HK-2 (cell line): ENCODE measurements around the gene PLCB2.

Source experiments
- DNase-seq: peaks from one replicate; pipeline ENCODE4 v3.0.0-alpha.2; 2018; ENCODE audit not compliant: unreplicated experiment

The PLCB2 gene

GRCh38 chr15:40269604-40270003 is 38.1 kb downstream of the PLCB2 start:
- no peak for DNase-seq

GRCh38 chr15:40267670-40268069 is 40.1 kb downstream of the PLCB2 start:
- no peak for DNase-seq

DNA sequence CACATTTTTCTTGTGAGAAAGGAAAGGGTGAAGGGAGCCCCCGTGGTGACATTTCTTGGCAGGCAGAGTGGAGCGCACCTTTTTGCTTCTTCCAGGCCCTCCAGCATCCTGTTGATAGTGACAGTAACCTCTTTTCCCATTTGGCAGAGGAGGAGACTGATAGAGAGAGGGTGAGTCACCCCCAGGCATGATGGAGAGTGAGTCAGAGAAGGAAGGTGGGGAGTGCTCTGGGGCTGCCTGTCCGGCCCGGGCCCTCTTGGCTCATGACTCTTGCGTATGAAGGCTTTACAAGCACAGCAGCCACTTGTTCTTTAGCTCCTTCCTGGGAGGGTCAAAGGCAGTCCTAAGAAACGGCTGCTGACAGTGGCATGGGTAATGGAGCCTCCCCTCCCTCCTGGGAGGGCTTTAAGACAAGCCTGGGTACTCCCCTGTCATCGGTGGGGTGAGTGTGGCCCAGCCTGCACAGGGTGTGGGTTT is 40.9 kb downstream of the PLCB2 start:
- DNase-seq, result peak; percentile 76

DNA sequence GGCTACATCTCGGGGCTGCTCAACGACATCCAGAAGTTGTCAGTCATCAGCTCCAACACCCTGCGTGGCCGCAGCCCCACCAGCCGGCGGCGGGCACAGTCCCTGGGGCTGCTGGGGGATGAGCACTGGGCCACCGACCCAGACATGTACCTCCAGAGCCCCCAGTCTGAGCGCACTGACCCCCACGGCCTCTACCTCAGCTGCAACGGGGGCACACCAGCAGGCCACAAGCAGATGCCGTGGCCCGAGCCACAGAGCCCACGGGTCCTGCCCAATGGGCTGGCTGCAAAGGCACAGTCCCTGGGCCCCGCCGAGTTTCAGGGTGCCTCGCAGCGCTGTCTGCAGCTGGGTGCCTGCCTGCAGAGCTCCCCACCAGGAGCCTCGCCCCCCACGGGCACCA is 41.9 kb downstream of the PLCB2 start:
- no peak for DNase-seq

- no peak for DNase-seq
Measured at GRCh38 chr15:40265355-40265754, 42.4 kb downstream of the PLCB2 start.

DNA sequence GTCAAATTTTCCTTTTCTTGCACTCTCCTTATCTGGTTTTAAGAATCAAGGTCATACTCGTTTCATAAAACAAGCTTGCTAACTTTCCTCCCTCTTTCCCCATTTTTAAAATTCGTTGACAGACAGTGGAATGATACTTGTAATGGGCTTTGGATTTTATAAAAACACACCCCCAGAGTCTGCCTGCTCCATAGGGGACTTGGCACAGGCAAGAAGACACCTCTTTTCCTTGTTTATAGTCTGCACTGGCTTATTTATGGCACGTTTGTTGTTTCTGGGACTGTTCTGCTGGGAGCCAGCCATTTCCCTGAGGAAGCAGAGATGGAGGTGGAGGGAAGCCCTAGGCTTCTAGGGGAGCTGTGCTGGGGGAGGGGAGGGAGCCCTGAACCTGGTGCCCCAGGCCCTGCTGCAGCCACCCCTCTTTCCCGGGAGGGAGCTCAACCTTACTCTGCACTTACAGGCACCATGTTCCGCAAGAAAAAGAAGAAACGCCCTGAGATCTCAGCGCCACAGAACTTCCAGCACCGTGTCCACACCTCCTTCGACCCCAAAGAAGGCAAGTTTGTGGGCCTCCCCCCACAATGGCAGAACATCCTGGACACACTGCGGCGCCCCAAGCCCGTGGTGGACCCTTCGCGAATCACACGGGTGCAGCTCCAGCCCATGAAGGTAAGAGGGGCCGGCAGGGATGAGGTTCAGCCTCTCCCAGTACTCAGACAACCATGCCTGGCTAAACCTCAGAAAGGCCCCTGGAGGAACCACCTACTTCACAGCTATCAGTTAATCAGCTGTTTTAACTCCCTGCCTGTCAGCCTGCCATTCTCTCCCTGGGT is 43.2 kb downstream of the PLCB2 start:
- DNase-seq, result no peak

GRCh38 chr15:40263024-40263754 is 44.5 kb downstream of the PLCB2 start:
- no peak for DNase-seq

DNA sequence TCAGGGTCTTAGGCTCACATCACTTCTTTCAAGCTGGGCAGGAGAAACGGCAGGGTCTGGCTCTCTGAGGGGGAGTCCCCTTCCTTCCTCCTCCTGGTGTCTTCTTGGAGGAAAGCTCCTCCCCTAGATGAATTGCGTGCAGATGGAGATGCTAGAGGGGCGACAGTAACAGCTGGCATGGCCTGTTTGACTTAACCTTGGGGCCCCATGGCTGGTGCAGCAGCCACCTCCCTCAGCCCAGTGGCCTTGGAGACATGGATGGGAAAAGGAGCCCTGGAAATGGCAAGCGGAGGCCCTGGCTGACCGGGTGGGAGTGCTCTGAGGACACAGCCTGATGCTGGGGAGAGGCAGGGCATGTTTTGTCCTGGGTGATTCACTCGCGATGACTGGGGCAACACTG is 48.7 kb downstream of the PLCB2 start:
- no peak for DNase-seq

- no peak for DNase-seq
Measured at GRCh38 chr15:40258544-40258943, 49.2 kb downstream of the PLCB2 start.

- DNase-seq, result no peak
Measured at GRCh38 chr15:40257656-40258450, 49.9 kb downstream of the PLCB2 start.

DNA sequence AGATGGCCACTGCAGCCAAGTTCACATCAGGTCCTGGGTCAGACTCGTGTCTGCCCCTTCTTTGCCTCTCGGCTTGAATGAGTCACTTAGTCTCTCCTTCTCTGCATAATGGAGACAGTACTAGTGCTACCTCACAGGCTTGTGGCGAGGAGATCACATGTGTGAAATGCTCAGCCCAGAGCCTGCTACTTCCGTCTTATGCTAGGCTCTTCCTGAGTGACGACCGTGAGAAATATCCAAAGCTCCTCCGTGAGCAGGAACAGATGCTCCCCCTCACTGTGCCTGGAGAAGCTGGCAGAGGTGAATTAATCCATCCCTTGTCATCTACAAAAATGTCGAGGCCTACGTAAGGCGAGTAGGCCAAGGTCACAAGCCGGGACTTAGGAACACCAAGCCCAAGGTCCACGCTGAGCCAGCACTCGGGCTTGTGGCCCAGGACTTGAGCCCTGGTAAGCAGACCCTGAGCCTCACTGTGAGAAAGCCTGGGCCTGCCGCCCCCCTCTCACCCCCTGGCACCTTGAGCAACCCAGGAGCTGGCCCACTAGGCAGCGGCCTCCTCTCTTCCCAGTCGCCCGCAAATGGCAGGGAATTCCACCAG is 51.0 kb downstream of the PLCB2 start:
- no peak for DNase-seq

DNA sequence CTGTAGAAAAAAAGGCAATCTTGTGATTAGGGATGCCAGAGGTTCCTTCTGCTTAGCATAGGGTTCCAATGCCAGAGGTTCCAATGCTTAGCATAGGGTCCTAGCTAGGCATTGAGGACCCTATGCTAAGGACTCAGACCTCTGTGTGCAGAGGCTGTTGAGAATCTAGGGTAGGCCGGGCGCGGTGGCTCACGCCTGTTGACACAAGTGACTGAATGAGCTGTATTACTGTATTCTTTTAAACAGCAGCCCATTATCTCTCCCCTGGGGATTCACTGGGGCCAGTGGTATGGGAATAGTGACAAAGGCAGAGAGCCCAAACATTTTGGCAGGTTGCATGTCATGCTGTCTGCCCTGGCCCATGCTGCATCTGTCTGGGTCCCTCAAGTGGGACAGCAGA is 52.7 kb downstream of the PLCB2 start:
- DNase-seq, result no peak

GRCh38 chr15:40254452-40254851 is 53.3 kb downstream of the PLCB2 start:
- no peak for DNase-seq

DNA sequence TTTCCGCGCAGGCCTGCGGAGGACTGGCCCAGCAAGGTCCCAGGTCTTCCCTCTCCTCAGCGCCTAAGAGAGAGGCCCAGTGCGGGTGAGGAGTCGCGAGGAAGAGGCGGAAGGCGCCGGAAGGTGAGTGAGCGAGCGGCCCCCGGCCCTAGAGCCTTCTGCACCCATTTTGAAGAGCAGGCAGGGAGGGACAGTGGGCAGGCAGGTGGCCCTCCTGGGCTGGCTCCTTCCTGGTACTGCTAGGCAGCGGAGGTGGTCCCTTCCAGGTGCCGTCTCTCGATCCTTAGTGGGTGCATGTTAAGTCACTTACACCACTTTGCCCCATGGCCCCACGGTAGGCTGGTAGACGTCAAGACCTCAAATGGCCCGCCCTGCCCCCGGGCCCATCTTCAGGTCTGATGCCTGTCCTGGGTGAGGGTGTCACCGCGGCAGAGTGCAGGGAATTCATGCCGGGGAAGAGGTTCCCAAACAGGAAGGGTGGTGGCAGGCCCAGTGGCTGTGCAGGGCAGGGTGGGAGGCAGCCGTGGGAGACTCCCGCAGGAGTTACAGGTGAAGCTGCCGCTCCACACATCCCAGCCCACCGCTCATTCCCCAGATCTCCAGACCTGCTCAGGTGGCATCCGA is 54.5 kb downstream of the PLCB2 start:
- DNase-seq, result no peak

DNA sequence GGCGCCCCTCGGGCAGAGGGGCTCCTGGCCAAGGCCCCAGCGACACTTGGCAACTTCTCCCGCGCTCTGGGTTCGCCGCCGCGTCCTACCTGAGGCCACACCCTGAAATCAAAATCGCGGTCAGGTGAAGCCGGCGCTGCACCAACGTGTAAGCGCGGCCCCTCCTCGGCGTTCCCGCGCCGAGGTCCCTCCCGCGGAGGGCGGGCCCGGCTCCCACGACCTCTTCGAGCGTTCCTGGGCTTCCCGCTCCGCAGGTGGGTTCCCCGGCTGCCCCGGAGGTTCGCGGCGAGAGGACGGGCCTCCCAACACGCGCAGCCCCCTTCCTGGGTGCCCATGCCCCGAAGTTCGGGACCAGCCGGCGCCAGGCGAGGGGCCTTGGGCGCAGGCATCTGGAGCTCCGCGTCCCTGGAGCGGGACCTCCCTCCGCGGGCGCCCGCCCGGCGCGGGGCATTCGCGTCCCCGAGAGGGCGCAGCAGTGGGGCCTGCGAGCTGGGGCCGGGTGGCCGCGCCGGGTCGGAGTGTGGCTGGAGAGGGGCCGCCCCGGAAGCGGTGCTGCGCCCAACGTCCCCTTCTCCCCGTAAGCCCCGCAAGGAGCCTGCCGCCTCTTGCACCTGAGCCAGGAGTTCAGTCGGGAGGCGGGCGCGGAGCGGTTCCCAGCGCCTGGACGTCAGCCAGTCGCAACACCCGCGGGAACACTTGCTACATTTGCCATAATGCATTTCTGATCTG is 55.1 kb downstream of the PLCB2 start:
- DNase-seq, result no peak

DNA sequence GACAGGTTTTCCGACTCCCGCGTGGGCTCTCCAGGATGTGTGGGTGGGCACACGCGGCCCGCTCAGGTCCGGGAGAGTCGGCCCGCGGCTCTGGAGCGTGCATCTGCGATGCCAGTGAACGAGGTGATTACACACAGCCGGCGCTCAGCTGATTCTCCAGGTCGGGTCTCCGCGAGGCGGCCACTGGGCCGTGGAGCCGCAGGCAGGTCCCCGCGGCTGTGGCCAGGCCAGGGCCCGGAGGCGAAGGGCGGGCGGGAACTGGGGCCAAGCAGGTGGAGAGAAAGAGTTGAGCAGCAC is 55.6 kb downstream of the PLCB2 start:
- no peak for DNase-seq

- no peak for DNase-seq
Measured at GRCh38 chr15:40251486-40252140, 56.1 kb downstream of the PLCB2 start.

DNA sequence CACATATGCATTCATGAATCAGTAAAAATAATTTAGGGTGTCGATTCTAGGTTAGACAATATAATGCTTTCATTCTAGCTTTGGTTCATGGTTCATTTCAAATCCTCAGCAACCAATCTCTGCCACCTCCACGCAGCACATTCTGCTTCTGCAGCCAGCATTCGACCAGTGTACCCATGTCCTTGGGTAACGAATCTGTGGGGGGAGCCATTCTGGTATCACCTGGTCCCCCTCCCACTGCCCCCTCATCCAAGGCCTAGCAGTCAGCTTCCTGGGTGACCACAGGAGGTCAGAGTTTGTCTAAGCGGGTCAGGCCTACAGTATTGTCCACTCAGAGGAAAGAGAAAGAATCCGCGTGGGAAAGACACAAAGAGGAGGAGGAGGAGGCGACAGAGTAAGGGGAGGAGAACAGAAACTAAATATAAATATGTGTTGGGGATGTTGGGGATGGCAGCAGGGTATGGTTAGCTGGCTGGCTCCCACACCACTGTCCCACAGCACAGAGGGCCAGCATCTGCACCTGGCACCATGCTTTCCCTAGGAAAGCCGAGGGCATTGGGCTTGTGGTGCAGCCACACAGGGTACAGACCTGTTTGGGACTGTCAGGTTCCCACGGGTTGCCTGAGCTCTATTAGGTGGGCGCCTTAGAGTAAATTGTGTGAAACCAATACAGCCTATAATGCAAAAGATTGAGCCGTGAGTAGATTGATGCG is 56.8 kb downstream of the PLCB2 start:
- DNase-seq, result no peak

- no peak for DNase-seq
Measured at GRCh38 chr15:40250304-40250656, 57.5 kb downstream of the PLCB2 start.
